Panc1 (cell line): ENCODE measurements around the gene RAC3. TPM values are rescaled to one million over a fixed set of nuclear protein-coding genes. Genes with fewer than 3 reads are reported as not detected.

Source experiments
- ATAC-seq: fragments of 200-7000 bp; cut with Tn5 transposase; 2 replicates; pipeline ENCODE4 v1.9.1; 2020; ENCODE audit warnings: mild to moderate bottlenecking, moderate library complexity
- BruUV-seq: library from RNA; stranded (reverse); fragments of 400-500 nt; replicated peaks from 2 replicates; lab custom pipeline; 2021; lab: Mats Ljungman, UMichigan
- CTCF ChIA-PET: fragments of 300-600 bp; sonication (Branson Sonifier 250); formaldehyde crosslinking; loops from one replicate; lab custom pipeline; 2022; ENCODE audit warnings: antibody characterized with exemption; lab: Charles Lee
- POLR2A ChIA-PET: fragments of 300-600 bp; sonication (Branson Sonifier 250); formaldehyde crosslinking; loops from one replicate; lab custom pipeline; 2022; ENCODE audit warnings: antibody characterized with exemption; lab: Charles Lee
- DNase-seq: peaks from one replicate; pipeline ENCODE4 v3.0.0-alpha.2; 2010; ENCODE audit warnings: low read depth, low spot score
- H3K27ac ChIP-seq: 2 replicates; pipeline ENCODE4 v1.5.1; 2011; ENCODE audit warnings: mild to moderate bottlenecking, low read length, inconsistent platforms
- H3K27me3 ChIP-seq: fragments of 200-500 bp; sonication (Bioruptor generic); 2 replicates; pipeline ENCODE4 v1.6.0; 2014; ENCODE audit warnings: low read length, inconsistent platforms; ENCODE audit not compliant: control insufficient read depth, insufficient read depth
- H3K36me3 ChIP-seq: fragments of 200-500 bp; sonication (Bioruptor generic); 2 replicates; pipeline ENCODE4 v1.5.1; 2014; ENCODE audit warnings: inconsistent platforms, mild to moderate bottlenecking, low read length, moderate library complexity; ENCODE audit not compliant: control insufficient read depth, insufficient read depth
- H3K4me1 ChIP-seq: 2 replicates; pipeline ENCODE4 v1.5.1; 2011; ENCODE audit warnings: inconsistent platforms, mild to moderate bottlenecking, low read length, moderate library complexity; ENCODE audit not compliant: control insufficient read depth, insufficient read depth
- H3K4me3 ChIP-seq, 2 experiments: 2 replicates each; pipeline ENCODE4 v1.5.1; 2011 to 2012; ENCODE audit warnings: low read depth in 2 of 2, low read length in 2 of 2, mild to moderate bottlenecking in 2 of 2, inconsistent platforms in 1 of 2, moderate library complexity in 1 of 2
- H3K9me3 ChIP-seq: fragments of 200-500 bp; sonication (Bioruptor generic); 2 replicates; pipeline ENCODE4 v1.5.1; 2014; ENCODE audit warnings: low read depth, mild to moderate bottlenecking, inconsistent platforms, low read length, moderate library complexity; ENCODE audit not compliant: control insufficient read depth, insufficient read depth
- CTCF ChIP-seq: fragments of 450-650 bp; IDR thresholded peaks from 2 replicates; pipeline ENCODE4 v1.5.1; 2017; ENCODE audit warnings: mild to moderate bottlenecking
- POLR2AphosphoS5 ChIP-seq: IDR thresholded peaks from 2 replicates; pipeline ENCODE4 v1.6.1; 2012; ENCODE audit warnings: mild to moderate bottlenecking, low read depth, low read length, moderate library complexity
- REST ChIP-seq, 2 experiments: IDR thresholded peaks; 2 replicates each; pipeline ENCODE4 v1.6.1; 2011 to 2012; ENCODE audit warnings: low read depth in 2 of 2, control low read depth in 1 of 2, low read length in 1 of 2, mild to moderate bottlenecking in 1 of 2, moderate library complexity in 1 of 2; ENCODE audit not compliant: insufficient read depth in 1 of 2
- SIN3A ChIP-seq: IDR thresholded peaks from 2 replicates; pipeline ENCODE4 v1.6.1; 2012; ENCODE audit warnings: low read depth, mild to moderate bottlenecking, low read length, moderate library complexity, borderline replicate concordance; ENCODE audit not compliant: insufficient read depth
- TCF7L2 ChIP-seq: IDR thresholded peaks from 2 replicates; pipeline ENCODE4 v1.6.1; 2011; ENCODE audit warnings: mild to moderate bottlenecking, low read depth, low read length, inconsistent platforms
- in situ Hi-C: cut with HindIII; loops from 2 replicates; pipeline ENCODE4 v1.10.0; 2016; ENCODE audit warnings: low sequenced_read_pairs, low pct_unique_long_range_greater_than_20kb
- intact Hi-C: fragments of 100-400 bp; cut with micrococcal nuclease; formaldehyde crosslinking; loops from one replicate; pipeline ENCODE4 v1.10.0; 2022; ENCODE audit not compliant: unreplicated experiment
- total RNA-seq: library from RNA; stranded (reverse); gene quantifications from one replicate; pipeline ENCODE4 v1.2.1, GENCODE V29; 2021; ENCODE audit not compliant: unreplicated experiment

RAC3 gene
- total RNA-seq, 1 experiment from 2014 or later: 39.4 TPM

- ChIA-PET POLR2A (no interaction called here), CTCF (no interaction called here)
- Histone ChIP-seq H3K27ac (no peak overlapping the region), H3K9me3 (no peaks in the 10 kb centered on the region), H3K36me3 (peaks cover 6% of the 10 kb centered on the region; the same call in 1 of the 2 replicates), H3K4me3 (no peak overlapping the region), H3K27me3 (no peaks in the 10 kb centered on the region), H3K4me1 (peaks cover 17% of the 10 kb centered on the region; the same call in 1 of the 2 replicates)
- BruUV-seq: no TSS peak
- in situ Hi-C loops: no loop called here
- no peak for TF ChIP-seq TCF7L2
- TF ChIP-seq SIN3A: no peak
- no peak for TF ChIP-seq CTCF
- no peak for TF ChIP-seq POLR2AphosphoS5
- TF ChIP-seq REST (IDR thresholded peaks at IDR 0.05; ENCODE audit: insufficient read depth in 1 of 2, low read depth in 2 of 2, low read length in 1 of 2): no peak
- intact Hi-C loops: no loop called here
- DNase-seq (no peak), ATAC-seq (no peak)
Observed at GRCh38 chr17:82049521-82049971, 18.1 kb downstream of the RAC3 start.

- peak overlapping the region; percentile 73 for H3K27ac ChIP-seq
Observed at GRCh38 chr17:82050152-82050760, 18.8 kb downstream of the RAC3 start.

More at GRCh38 chr17:82050152-82050760, 18.8 kb downstream of the RAC3 start:
- DNase-seq (no peak), ATAC-seq (no peak)
- Histone ChIP-seq H3K27me3 (no peaks in the 10 kb centered on the region), H3K36me3 (peaks cover 7% of the 10 kb centered on the region), H3K4me1 (peaks cover 19% of the 10 kb centered on the region), H3K9me3 (no peaks in the 10 kb centered on the region), H3K4me3 (peak overlapping the region; percentile 85 to 99)
- TF ChIP-seq POLR2AphosphoS5: no peak
- TF ChIP-seq CTCF: no peak
- TF ChIP-seq REST (IDR thresholded peaks at IDR 0.05; ENCODE audit: insufficient read depth in 1 of 2, low read depth in 2 of 2, low read length in 1 of 2): no peak
- no peak for TF ChIP-seq SIN3A
- TF ChIP-seq TCF7L2: no peak
- BruUV-seq: no TSS peak
- intact Hi-C loops (no loop called here), in situ Hi-C loops (loop anchor here (10.0 kb wide), 1 partner anchor 85 kb away; no protein-coding TSS in a partner anchor)
- CTCF ChIA-PET: no interaction called here
- POLR2A ChIA-PET: no interaction called here
